H1 (cell line): Measurements from ENCODE around the gene RRAS2. TPM values are rescaled to one million over a fixed set of nuclear protein-coding genes. Genes with fewer than 3 reads are reported as not detected.

Experiments
- BCL11A ChIP-seq, 2 experiments: IDR thresholded peaks; one replicate each; pipeline ENCODE4 v1.6.1; 2011; ENCODE audit warnings: low read depth in 2 of 2, low read length in 2 of 2, mild to moderate bottlenecking in 2 of 2
- JUND ChIP-seq: IDR thresholded peaks from 2 replicates; pipeline ENCODE4 v1.6.1; 2011; ENCODE audit warnings: mild to moderate bottlenecking, improper control_type of control experiment, low read length
- NANOG ChIP-seq: IDR thresholded peaks from 2 replicates; pipeline ENCODE4 v1.6.1; 2011; ENCODE audit warnings: low read length, low read depth, mild to moderate bottlenecking, inconsistent platforms; ENCODE audit not compliant: insufficient read depth, poor library complexity, severe bottlenecking
- SIN3A ChIP-seq, 2 experiments: IDR thresholded peaks in 1 of 2; conservative IDR thresholded peaks in 1 of 2; 2 replicates each; pipeline ENCODE4 v1.6.1; 2011 to 2012; ENCODE audit warnings: low read length in 2 of 2, improper control_type of control experiment in 1 of 2, low read depth in 1 of 2, mild to moderate bottlenecking in 1 of 2
- SP2 ChIP-seq: IDR thresholded peaks from 2 replicates; pipeline ENCODE4 v1.6.1; 2012; ENCODE audit warnings: mild to moderate bottlenecking, low read length, inconsistent platforms
- SUZ12 ChIP-seq: fragments of 200-600 bp; sonication (generic); IDR thresholded peaks from 2 replicates; pipeline ENCODE4 v1.6.1; 2012; ENCODE audit warnings: mild to moderate bottlenecking, inconsistent platforms, low read length, moderate library complexity, mixed read lengths
- USF2 ChIP-seq: IDR thresholded peaks from 2 replicates; pipeline ENCODE4 v1.6.1; 2011; ENCODE audit warnings: low read length, improper control_type of control experiment
- polyA plus RNA-seq, 7 experiments: library from polyadenylated mRNA; depleted of rRNA in 3 of 7; stranded (reverse) in 5 of 7; unstranded in 2 of 7; fragments of >200 nt in 5 of 7; fragments of 200-250 nt in 2 of 7; gene quantifications; 1 replicate in 5 of 7; 2 replicates in 1 of 7; 4 replicates in 1 of 7; pipeline versions ENCODE4 v1.2.1 to v1.2.3, GENCODE V29; 2011 to 2013; ENCODE audit warnings: missing spikeins in 2 of 7, mixed read lengths in 2 of 7
- total RNA-seq: library from RNA; stranded (reverse); fragmentation: NEBNext Ultra II Directional; extraction: Animal tissue kit (Norgen Biotek cat#: 25700); gene quantifications from 2 replicates; pipeline ENCODE4 v1.2.1, GENCODE V29; 2021

Gene RRAS2
- total and polyA plus RNA-seq, 2 of the 8 experiments (the other 6 are each of a cell fraction or from before 2014, with no cell fraction given) = 72.3 to 234 TPM

GRCh38 chr11:14322510-14322909 is 36.5 kb downstream of the RRAS2 start (continued):
- no peak for TF ChIP-seq SIN3A (conservative IDR thresholded peaks at IDR 0.05 in 1 of 2, IDR thresholded peaks at IDR 0.05 in 1 of 2; ENCODE audit: low read depth in 1 of 2, low read length in 2 of 2)
- no peak for TF ChIP-seq SUZ12
- no peak for TF ChIP-seq USF2
- no peak for TF ChIP-seq NANOG
- TF ChIP-seq SP2 = no peak
- TF ChIP-seq JUND = no peak
- TF ChIP-seq BCL11A (IDR thresholded peaks at IDR 0.05; ENCODE audit: low read depth in 2 of 2, low read length in 2 of 2) = no peak
- TF ChIP-seq, all 59 proteins: peak for 0
